Stomach (tissue), 9 donors: ENCODE measurements around the gene CENATAC. TPM values are rescaled to one million over a fixed set of nuclear protein-coding genes. Genes with fewer than 3 reads are reported as not detected.
"Not testable (repeated sequence)": the region's sequence is repeated elsewhere in the genome, so short reads cannot be mapped to it uniquely, and the experiment has no call there.

Experiments
- DNase-seq, 2 donors: peaks; one replicate each; pipeline versions ENCODE4 v3.0.0 to v3.0.0-alpha.2; 2013 to 2019
- H3K27ac ChIP-seq, 5 donors: fragments of 200-600 bp in 4 of 5; sonication (generic) in 4 of 5; one replicate each; pipeline ENCODE4 v1.5.1; 2013 to 2019; ENCODE audit warnings: mild to moderate bottlenecking in 1 of 5, moderate library complexity in 1 of 5
- H3K27me3 ChIP-seq, 3 donors: fragments of 200-600 bp; sonication (generic); one replicate each; pipeline ENCODE4 v1.5.1; 2017 to 2019; ENCODE audit warnings: mixed run types in 1 of 3
- H3K36me3 ChIP-seq, 4 donors: fragments of 200-600 bp; sonication (generic); 1 replicate in 3 of 4; 2 replicates in 1 of 4; pipeline ENCODE4 v1.5.1; 2016 to 2019
- H3K4me1 ChIP-seq, 4 donors: fragments of 200-600 bp; sonication (generic); one replicate each; pipeline ENCODE4 v1.5.1; 2016 to 2019
- H3K4me3 ChIP-seq, 4 donors: fragments of 200-600 bp; sonication (generic) in 3 of 4; one replicate each; pipeline ENCODE4 v1.5.1; 2016 to 2019; ENCODE audit warnings: mild to moderate bottlenecking in 1 of 4
- H3K9me3 ChIP-seq, 4 donors: fragments of 200-600 bp; sonication (generic); one replicate each; pipeline ENCODE4 v1.5.1; 2016 to 2019
- CTCF ChIP-seq, 7 experiments: fragments of 450-650 bp in 4 of 7; fragments of 200-600 bp in 3 of 7; sonication (generic) in 3 of 7; IDR thresholded peaks; one replicate each; pipeline ENCODE4 v1.5.1; 2016 to 2019; ENCODE audit warnings: antibody characterized with exemption in 7 of 7, control low read depth in 2 of 7, mild to moderate bottlenecking in 1 of 7
- EP300 ChIP-seq: sonication (generic); formaldehyde crosslinking; IDR thresholded peaks from one replicate; pipeline ENCODE4 v1.6.1; 2017; ENCODE audit warnings: antibody characterized with exemption
- POLR2A ChIP-seq, 4 donors: fragments of 450-650 bp; IDR thresholded peaks; one replicate each; pipeline ENCODE4 v1.6.1; 2016; ENCODE audit warnings: antibody characterized with exemption in 4 of 4, control low read depth in 2 of 4, mild to moderate bottlenecking in 1 of 4, moderate library complexity in 1 of 4
- POLR2AphosphoS5 ChIP-seq, 3 donors: sonication (generic); formaldehyde crosslinking; IDR thresholded peaks; one replicate each; pipeline ENCODE4 v1.6.1; 2016; ENCODE audit warnings: antibody characterized with exemption in 3 of 3
- WGBS, 5 donors: extraction: QIAGEN DNeasy Blood & Tissue Kit in 3 of 5; methylation state at CpG; one replicate each; pipeline versions ENCODE4 v1.1.5 to v1.1.7; 2013 to 2018; 5-methylcytosine and 5-hydroxymethylcytosine counted together
- intact Hi-C: fragments of 100-400 bp; cut with DNase I; formaldehyde crosslinking; loops from one replicate; pipeline ENCODE4 v1.15.1; 2023; ENCODE audit warnings: low total_unique reads
- polyA plus RNA-seq, 3 donors: library from polyadenylated mRNA; stranded (reverse); fragments of 200-250 nt; gene quantifications; one replicate each; pipeline ENCODE4 v1.2.3, GENCODE V29; 2013
- total RNA-seq, 5 donors: library from RNA; depleted of rRNA; stranded (reverse); fragments of >200 nt; gene quantifications; one replicate each; pipeline versions ENCODE4 v1.1.0 to v1.2.3, GENCODE V29; 2014 to 2016
- donor health status: healthy with polysubstance abuse.
- donor health status: Bipolar disorder and iron deficiency.
- donor health status: healthy.

The CENATAC gene
- total and polyA plus RNA-seq, 8 donors = 17.8 to 310 (median 50.0) TPM

DNA sequence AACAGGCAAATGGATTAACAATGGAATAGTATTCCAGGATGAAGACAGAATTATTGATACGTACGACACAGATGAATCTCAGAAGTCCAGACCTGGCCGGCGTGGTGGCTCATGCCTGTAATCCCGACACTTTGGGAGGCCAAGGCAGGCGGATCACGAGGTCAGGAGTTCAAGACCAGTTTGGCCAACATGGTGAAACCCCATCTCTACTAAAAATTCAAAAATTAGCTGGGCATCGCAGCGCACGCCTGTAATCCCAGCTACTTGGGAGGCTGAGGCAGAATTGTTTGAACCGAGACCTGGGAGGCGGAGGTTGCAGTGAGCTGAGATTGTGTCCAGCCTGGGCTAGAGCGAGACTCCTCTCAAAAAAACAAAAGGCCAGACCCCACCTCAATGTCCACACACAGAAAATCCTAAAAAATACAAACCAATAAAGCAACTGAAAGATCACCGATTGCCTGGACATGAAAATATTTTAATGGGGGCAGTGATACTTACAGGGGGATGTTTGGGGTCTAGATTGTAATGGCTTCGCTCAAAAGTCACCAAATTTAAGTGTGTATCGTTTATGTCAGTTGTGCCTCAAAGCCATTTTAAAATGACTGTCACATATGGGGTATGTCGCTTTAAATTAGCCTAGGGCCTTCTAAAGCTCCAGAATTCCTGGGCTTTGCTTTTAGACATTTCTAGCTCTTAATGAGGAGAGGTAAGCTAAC, 16.4 kb downstream of the CENATAC start:
- intact Hi-C loops = no loop called here
- H3K27me3 ChIP-seq = no peaks in the 10 kb centered on the region
- no peak overlapping the region for H3K4me3 ChIP-seq
- DNase-seq = no peak
- 96 to 97% (median 96%) methylated on average over 17 of the region's 17 CpGs for WGBS, 5 donors
- peaks cover 46 to 71% (median 71%) of the 10 kb centered on the region in 4 donors for H3K36me3 ChIP-seq
- peaks cover 15 to 31% (median 27%) of the 10 kb centered on the region in 4 donors for H3K4me1 ChIP-seq
- TF ChIP-seq EP300 (no peak), CTCF (IDR thresholded peaks at IDR 0.05) (no peak), POLR2A (IDR thresholded peaks at IDR 0.05) (no peak), POLR2AphosphoS5 (IDR thresholded peaks at IDR 0.05) (no peak)
- no peak overlapping the region for H3K27ac ChIP-seq
- H3K9me3 ChIP-seq = no peaks in the 10 kb centered on the region

- Histone ChIP-seq H3K36me3 (peaks cover 46 to 66% (median 63%) of the 10 kb centered on the region in 4 donors), H3K4me1 (peaks cover 23 to 39% (median 34%) of the 10 kb centered on the region in 4 donors), H3K27ac (no peak overlapping the region), H3K9me3 (no peaks in the 10 kb centered on the region), H3K27me3 (no peaks in the 10 kb centered on the region), H3K4me3 (no peak overlapping the region)
- TF ChIP-seq CTCF (IDR thresholded peaks at IDR 0.05) (no peak), POLR2AphosphoS5 (IDR thresholded peaks at IDR 0.05) (no peak), EP300 (no peak), POLR2A (IDR thresholded peaks at IDR 0.05) (no peak)
- intact Hi-C loops = no loop called here
- no peak for DNase-seq
- 40 to 65% (median 55%) methylated on average over 8 of the region's 8 CpGs for WGBS, 5 donors
Measured at GRCh38 chr11:119015054-119015611, 17.2 kb downstream of the CENATAC start.

GRCh38 chr11:119016216-119017009, 18.5 kb downstream of the CENATAC start:
- Histone ChIP-seq H3K4me3 (peak overlapping the region in 2 of 4 donors; percentile 88 to 91), H3K36me3 (peaks cover 38 to 63% (median 55%) of the 10 kb centered on the region in 4 donors), H3K4me1 (peaks cover 31 to 51% (median 47%) of the 10 kb centered on the region in 4 donors), H3K9me3 (no peaks in the 10 kb centered on the region), H3K27ac (peak overlapping the region in 3 of 5 donors; percentile 94 to 96 (median 95)), H3K27me3 (no peaks in the 10 kb centered on the region)
- intact Hi-C loops = no loop called here
- 65 to 71% (median 66%) methylated on average over 14 of the region's 14 CpGs for WGBS, 5 donors
- DNase-seq = no peak
- TF ChIP-seq EP300 = no peak
- no peak for TF ChIP-seq POLR2AphosphoS5 (IDR thresholded peaks at IDR 0.05)
- no peak for TF ChIP-seq POLR2A (IDR thresholded peaks at IDR 0.05)
- no peak for TF ChIP-seq CTCF (IDR thresholded peaks at IDR 0.05)

GRCh38 chr11:119017377-119017776, 19.4 kb downstream of the CENATAC start:
- 0 to 2% (median 1%) methylated on average over 10 of the region's 10 CpGs for WGBS, 5 donors
- Histone ChIP-seq H3K36me3 (peaks cover 39 to 63% (median 55%) of the 10 kb centered on the region in 4 donors), H3K27ac (peak overlapping the region in 4 of 5 donors; percentile 94 to 97 (median 96)), H3K4me3 (peak overlapping the region; percentile 88 to 96 (median 93)), H3K4me1 (peaks cover 31 to 61% (median 56%) of the 10 kb centered on the region in 4 donors)
- intact Hi-C loops, H3K9me3 ChIP-seq, DNase-seq, H3K27me3 ChIP-seq: not testable (repeated sequence)
